ENCODE results near the gene C1QTNF12.

GRCh38 chr1:1274931-1275431 lies 28.5 kb upstream of the C1QTNF12 start:
- TF ChIP-seq CTCF (IDR thresholded peaks at IDR 0.05 in 4 of 5, conservative IDR thresholded peaks at IDR 0.05 in 1 of 5) (no peak), POLR2A (IDR thresholded peaks at IDR 0.05) (no peak)
